HFFc6 (cell line): ENCODE measurements around the gene CBX8. TPM values are rescaled to one million over a fixed set of nuclear protein-coding genes. Genes with fewer than 3 reads are reported as not detected.

Source experiments
- DNase-seq: peaks from one replicate; pipeline ENCODE4 v3.0.0-alpha.2; 2018
- H3K27ac Mint-ChIP-seq: 2 replicates; pipeline ENCODE4 v1.8.0; 2020; ENCODE audit warnings: mild to moderate bottlenecking, mixed read lengths
- H3K27me3 Mint-ChIP-seq: 2 replicates; pipeline ENCODE4 v1.8.0; 2021; ENCODE audit warnings: mild to moderate bottlenecking, moderate library complexity, mixed read lengths; ENCODE audit not compliant: insufficient read depth
- H3K36me3 Mint-ChIP-seq: 2 replicates; pipeline ENCODE4 v1.8.0; 2021; ENCODE audit warnings: low read depth, mixed read lengths
- H3K4me1 Mint-ChIP-seq: 2 replicates; pipeline ENCODE4 v1.8.0; 2020; ENCODE audit warnings: low read depth, mixed read lengths
- H3K4me3 Mint-ChIP-seq: 2 replicates; pipeline ENCODE4 v1.8.0; 2020; ENCODE audit warnings: mild to moderate bottlenecking, moderate library complexity, mixed read lengths
- H3K9me3 Mint-ChIP-seq: 2 replicates; pipeline ENCODE4 v1.8.0; 2020; ENCODE audit warnings: mild to moderate bottlenecking, mixed read lengths
- total RNA-seq, 6 experiments: library from RNA; stranded (reverse); fragmentation: NEBNext Ultra II Directional; extraction: Animal tissue kit (Norgen Biotek cat#: 25700); gene quantifications; 2 replicates in 1 of 6; 3 replicates in 5 of 6; pipeline ENCODE4 v1.2.3, GENCODE V29; 2021
- TF ChIP-seq, protein P1 (sequence below): fragments of 200-600 bp; sonication (generic); IDR thresholded peaks from 2 replicates; pipeline ENCODE4 v1.5.0; 2021; ENCODE audit warnings: antibody characterized with exemption, mild to moderate bottlenecking

The CBX8 gene
- total RNA-seq, 6 experiments from 2014 or later: 6.0 to 10.6 (median 8.1) TPM

DNA sequence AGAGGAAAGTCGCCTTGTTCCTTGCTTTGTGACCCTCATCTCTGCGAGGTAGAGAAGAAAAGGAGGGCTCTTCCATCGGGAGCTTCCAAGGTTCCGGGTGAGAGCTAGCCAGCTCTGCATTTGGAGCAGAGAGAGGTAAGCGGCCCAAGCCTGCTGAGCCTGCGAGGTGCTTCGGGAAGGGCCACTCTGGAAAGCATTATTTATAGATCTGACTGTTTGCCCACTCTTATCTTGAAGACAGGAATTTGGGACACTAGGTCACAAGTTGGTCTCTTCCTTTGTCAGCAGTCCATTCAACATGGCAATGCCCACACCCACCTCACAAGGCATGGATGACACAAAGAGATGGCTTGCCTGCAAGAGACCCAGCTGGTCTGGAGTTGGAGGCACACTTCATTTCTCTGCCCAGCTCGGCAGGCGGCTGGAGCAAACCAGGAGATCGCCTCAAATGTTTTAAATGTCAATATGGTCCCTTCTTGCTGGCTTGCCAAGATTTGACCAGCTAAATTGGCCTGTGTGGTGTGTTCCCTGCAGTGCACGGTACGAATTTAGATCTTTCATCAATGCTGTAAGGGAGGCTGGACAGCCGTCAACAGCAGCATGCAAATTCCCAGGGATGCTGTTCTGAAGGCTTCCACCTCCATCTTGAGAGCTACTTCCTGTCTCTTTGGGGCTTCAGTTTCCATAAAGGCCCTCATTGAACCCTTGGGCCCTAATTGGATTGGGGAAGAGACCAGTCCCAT lies 22.8 kb upstream of the CBX8 start:
- Mint-ChIP-seq H3K36me3 (no peaks in the 10 kb centered on the region; the same call in 1 of the 2 replicates), H3K9me3 (no peaks in the 10 kb centered on the region), H3K27ac (no peak overlapping the region), H3K4me3 (no peak overlapping the region), H3K4me1 (no peaks in the 10 kb centered on the region), H3K27me3 (peaks cover 67% of the 10 kb centered on the region)
- no peak for DNase-seq
- TF ChIP-seq, protein P1, sequence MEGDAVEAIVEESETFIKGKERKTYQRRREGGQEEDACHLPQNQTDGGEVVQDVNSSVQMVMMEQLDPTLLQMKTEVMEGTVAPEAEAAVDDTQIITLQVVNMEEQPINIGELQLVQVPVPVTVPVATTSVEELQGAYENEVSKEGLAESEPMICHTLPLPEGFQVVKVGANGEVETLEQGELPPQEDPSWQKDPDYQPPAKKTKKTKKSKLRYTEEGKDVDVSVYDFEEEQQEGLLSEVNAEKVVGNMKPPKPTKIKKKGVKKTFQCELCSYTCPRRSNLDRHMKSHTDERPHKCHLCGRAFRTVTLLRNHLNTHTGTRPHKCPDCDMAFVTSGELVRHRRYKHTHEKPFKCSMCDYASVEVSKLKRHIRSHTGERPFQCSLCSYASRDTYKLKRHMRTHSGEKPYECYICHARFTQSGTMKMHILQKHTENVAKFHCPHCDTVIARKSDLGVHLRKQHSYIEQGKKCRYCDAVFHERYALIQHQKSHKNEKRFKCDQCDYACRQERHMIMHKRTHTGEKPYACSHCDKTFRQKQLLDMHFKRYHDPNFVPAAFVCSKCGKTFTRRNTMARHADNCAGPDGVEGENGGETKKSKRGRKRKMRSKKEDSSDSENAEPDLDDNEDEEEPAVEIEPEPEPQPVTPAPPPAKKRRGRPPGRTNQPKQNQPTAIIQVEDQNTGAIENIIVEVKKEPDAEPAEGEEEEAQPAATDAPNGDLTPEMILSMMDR: no peak

DNA sequence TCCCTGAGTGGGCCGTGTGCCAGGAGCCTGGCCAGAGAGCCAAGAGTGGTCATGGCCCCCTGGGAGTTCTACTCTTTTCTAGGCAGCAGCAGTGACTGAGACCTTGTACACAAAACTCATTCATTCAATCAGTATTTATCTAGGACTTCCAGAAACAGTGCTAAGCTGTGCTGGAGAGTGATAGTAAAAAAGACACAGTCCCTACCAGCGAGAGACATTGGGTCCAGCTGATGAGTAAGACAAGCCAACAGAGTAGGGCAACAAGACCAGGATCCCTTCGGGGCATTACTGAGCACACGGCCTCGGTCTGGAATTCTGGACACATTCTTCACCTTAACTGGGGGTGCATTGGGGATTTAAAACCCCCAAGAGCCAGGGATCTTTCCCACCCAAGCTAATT lies 22.2 kb upstream of the CBX8 start:
- no peaks in the 10 kb centered on the region for H3K4me1 Mint-ChIP-seq
- no peaks in the 10 kb centered on the region for H3K9me3 Mint-ChIP-seq
- DNase-seq: no peak
- peaks cover 69% of the 10 kb centered on the region for H3K27me3 Mint-ChIP-seq
- no peak overlapping the region for H3K27ac Mint-ChIP-seq
- H3K4me3 Mint-ChIP-seq: no peak overlapping the region
- TF ChIP-seq, protein P1: no peak
- H3K36me3 Mint-ChIP-seq: no peaks in the 10 kb centered on the region

DNA sequence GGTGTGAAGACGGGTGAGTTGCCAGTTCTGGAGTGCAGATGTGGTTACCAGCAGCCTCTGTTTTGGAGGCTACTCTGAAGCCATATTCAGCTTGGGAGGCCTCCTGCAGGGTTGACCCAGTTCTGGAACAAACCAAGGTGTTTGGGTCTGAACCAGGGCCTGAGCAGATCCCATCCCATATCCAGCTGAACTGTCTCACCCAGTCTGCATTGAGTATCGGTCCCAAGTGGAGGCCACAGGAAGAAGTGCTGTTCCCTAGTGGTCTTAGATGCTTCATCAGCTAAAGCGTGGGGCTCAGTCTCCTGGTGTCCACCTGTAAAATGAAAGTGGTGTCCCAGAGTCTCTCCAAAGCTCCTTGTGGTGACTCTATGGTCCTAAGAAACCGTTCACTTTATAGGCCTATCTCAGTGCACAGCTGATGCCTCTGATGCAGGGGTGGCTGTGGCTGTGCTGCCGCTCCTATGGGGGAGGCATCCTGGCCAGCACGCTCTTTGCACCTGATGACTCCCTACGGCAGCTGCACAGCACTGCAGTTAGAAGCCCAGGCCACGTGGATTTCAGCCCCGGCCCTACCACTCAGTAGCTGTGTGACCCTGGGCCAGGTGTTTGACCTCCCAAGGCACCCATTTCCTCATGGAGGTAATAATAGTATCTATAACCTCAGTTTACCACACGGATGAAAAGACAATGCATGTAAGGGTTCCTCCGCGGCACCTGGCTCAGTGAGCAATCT lies 21.3 kb upstream of the CBX8 start:
- TF ChIP-seq, protein P1: no peak
- no peak overlapping the region for H3K27ac Mint-ChIP-seq
- no peaks in the 10 kb centered on the region for H3K4me1 Mint-ChIP-seq
- no peaks in the 10 kb centered on the region for H3K9me3 Mint-ChIP-seq
- peaks cover 66% of the 10 kb centered on the region for H3K27me3 Mint-ChIP-seq
- no peak overlapping the region for H3K4me3 Mint-ChIP-seq
- no peak for DNase-seq
- no peaks in the 10 kb centered on the region for H3K36me3 Mint-ChIP-seq

DNA sequence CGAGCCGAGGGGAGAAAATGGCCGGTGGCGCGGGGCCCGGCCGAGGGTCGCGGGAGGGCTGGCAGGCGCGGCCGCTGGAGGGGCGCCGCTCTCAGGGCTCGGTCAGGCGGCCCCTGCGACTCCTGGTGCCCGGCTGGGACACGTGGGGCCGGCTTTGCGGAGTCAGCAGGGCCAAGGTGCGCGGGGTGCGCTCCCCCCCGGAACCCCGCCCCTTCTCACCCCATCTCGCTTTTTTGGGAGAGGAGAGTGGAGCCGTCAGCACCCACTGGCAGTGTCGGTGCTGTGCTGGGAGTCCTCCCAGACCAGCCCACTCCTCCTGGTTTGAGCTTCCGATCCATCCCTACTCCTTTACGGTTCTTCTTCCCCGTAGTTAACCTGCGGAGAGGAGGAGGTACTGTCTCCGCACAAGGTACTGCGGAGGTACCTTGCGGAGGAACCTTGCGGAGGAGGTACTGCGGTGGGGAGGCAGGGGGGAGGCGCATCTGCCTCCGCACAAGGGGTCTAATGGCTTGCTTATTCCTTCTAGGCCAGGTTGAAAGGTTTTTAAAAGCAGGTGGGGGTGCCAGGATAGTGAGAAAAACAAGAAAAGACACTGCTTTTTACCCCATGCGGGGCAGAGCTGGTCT lies 19.1 kb upstream of the CBX8 start:
- Mint-ChIP-seq H3K4me1 (peaks cover 7% of the 10 kb centered on the region), H3K9me3 (no peaks in the 10 kb centered on the region), H3K27me3 (peaks cover 63% of the 10 kb centered on the region), H3K27ac (no peak overlapping the region), H3K4me3 (no peak overlapping the region), H3K36me3 (no peaks in the 10 kb centered on the region)
- TF ChIP-seq, protein P1: no peak
- DNase-seq: no peak

DNA sequence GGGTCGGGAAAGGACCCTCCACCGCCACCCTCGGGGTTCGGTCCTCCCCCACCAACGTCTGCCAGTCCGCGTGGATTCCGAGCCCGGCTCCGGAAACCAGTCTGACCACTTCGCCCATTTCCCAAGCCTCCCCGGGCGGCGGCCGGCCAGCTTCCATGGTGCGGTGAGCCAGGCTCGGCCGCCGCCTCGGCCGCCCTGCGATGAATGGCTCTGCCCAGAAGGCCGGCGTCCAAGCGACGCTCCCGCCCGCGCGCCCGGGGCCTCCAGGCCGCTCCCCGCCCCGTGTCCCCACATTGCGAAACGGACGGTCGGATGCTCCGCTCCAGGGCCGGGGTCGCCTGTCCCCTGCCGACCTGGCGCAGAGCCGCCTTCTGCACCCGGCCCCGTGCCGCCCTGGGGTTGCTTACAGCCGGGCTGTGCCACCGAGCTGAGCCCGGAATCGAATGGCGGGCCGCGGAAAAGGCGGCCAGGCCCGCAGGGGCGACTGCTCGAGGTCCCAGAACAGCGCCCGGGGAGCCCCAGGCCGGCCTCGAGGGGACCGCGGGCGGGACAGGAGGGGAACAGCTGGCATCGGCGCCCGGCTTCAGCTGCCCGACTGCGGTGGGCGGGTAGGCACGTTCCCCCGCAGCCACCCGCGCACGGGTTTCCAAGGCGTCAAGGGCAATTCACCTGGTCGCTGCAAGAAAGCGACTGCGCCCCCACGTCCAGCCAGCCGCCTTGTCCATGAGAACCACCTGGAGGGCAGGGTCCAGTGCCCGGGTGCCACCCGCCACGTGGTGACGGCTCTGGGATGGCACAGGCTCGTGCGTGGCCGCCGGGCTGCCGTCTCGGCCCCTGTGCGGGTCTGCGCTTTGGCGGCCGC lies 18.3 kb upstream of the CBX8 start:
- no peaks in the 10 kb centered on the region for H3K9me3 Mint-ChIP-seq
- H3K27ac Mint-ChIP-seq: no peak overlapping the region
- H3K27me3 Mint-ChIP-seq: peaks cover 58% of the 10 kb centered on the region

More for the DNA sequence above, 18.3 kb upstream of the CBX8 start:
- no peak overlapping the region for H3K4me3 Mint-ChIP-seq
- H3K36me3 Mint-ChIP-seq: no peaks in the 10 kb centered on the region
- H3K4me1 Mint-ChIP-seq: peaks cover 7% of the 10 kb centered on the region
- no peak for DNase-seq
- TF ChIP-seq, protein P1: no peak
